Kidney (tissue), 14 donors: ENCODE measurements around the gene TULP4. TPM values are rescaled to one million over a fixed set of nuclear protein-coding genes. Genes with fewer than 3 reads are reported as not detected.

Experiments used
- DNase-seq, 5 donors: peaks; one replicate each; pipeline ENCODE4 v3.0.0-alpha.2; 2013 to 2020
- FAIRE-seq: peaks from 2 replicates; lab custom pipeline; 2012; peaks lifted over from hg19 to GRCh38; lab: Jason Lieb, UNC
- H3K27ac ChIP-seq, 2 donors: one replicate each; pipeline ENCODE4 v1.7.0; 2013; ENCODE audit warnings: low read depth in 2 of 2, low read length in 2 of 2, inconsistent platforms in 1 of 2
- H3K27me3 ChIP-seq: one replicate; pipeline ENCODE4 v1.7.1; 2013; ENCODE audit warnings: low read length, inconsistent platforms; ENCODE audit not compliant: control insufficient read depth, insufficient read depth
- H3K36me3 ChIP-seq, 3 donors: one replicate each; pipeline versions ENCODE4 v1.7.0 to v1.7.1; 2013; ENCODE audit warnings: low read length in 3 of 3, control low read depth in 1 of 3, inconsistent platforms in 1 of 3; ENCODE audit not compliant: insufficient read depth in 3 of 3, control insufficient read depth in 2 of 3
- H3K4me1 ChIP-seq, 3 donors: one replicate each; pipeline versions ENCODE4 v1.7.0 to v1.7.1; 2013; ENCODE audit warnings: low read length in 3 of 3, inconsistent platforms in 1 of 3, low read depth in 1 of 3; ENCODE audit not compliant: control insufficient read depth in 2 of 3, insufficient read depth in 2 of 3
- H3K4me3 ChIP-seq, 3 donors: one replicate each; pipeline versions ENCODE4 v1.7.0 to v1.8.1; 2013; ENCODE audit warnings: low read length in 3 of 3, control low read depth in 1 of 3, inconsistent platforms in 1 of 3
- H3K9ac ChIP-seq, 3 donors: one replicate each; pipeline versions ENCODE4 v1.7.0 to v1.7.1; 2013; ENCODE audit warnings: low read length in 3 of 3, control low read depth in 1 of 3, inconsistent platforms in 1 of 3
- H3K9me3 ChIP-seq, 3 donors: one replicate each; pipeline versions ENCODE4 v1.7.0 to v1.7.1; 2013; ENCODE audit warnings: low read length in 3 of 3, control low read depth in 1 of 3, inconsistent platforms in 1 of 3; ENCODE audit not compliant: control insufficient read depth in 2 of 3, insufficient read depth in 1 of 3
- intact Hi-C: fragments of 100-400 bp; cut with DNase I; formaldehyde crosslinking; loops from one replicate; pipeline ENCODE4 v1.11.1; 2022
- polyA plus RNA-seq: library from polyadenylated mRNA; stranded (reverse); fragments of 350-450 nt; fragmentation: Illumina TruSeq; extraction: RNeasy Lipid Tissue Mini Kit (QIAGEN cat#74804); gene quantifications from one replicate; pipeline ENCODE4 v1.2.3, GENCODE V29; 2014; ENCODE audit warnings: low read depth, low replicate concordance; ENCODE audit not compliant: insufficient read depth
- total RNA-seq: library from RNA; stranded (reverse); fragmentation: NEBNext Ultra II Directional; extraction: Animal tissue kit (Norgen Biotek cat#: 25700); gene quantifications from one replicate; pipeline ENCODE4 v1.2.1, GENCODE V29; 2021
- TF ChIP-seq, protein P1 (sequence below): IDR thresholded peaks from 3 replicates; pipeline ENCODE4 v1.5.1; 2012; ENCODE audit warnings: mild to moderate bottlenecking, moderate library complexity, borderline replicate concordance; ENCODE audit not compliant: insufficient read depth; ENCODE audit errors: extremely low read depth
- donor health status: control.
- donor health status: control.
- donor health status: control.
- donor health status: control.
- donor health status: control.
- donor health status: DM: yes; HTN: yes; CAD: no.
- donor health status: Normal renal cell carcinoma (clear cell type).

TULP4 gene
- total and polyA plus RNA-seq, 2 donors from 2014 or later, result 3.3 to 114 TPM

DNA sequence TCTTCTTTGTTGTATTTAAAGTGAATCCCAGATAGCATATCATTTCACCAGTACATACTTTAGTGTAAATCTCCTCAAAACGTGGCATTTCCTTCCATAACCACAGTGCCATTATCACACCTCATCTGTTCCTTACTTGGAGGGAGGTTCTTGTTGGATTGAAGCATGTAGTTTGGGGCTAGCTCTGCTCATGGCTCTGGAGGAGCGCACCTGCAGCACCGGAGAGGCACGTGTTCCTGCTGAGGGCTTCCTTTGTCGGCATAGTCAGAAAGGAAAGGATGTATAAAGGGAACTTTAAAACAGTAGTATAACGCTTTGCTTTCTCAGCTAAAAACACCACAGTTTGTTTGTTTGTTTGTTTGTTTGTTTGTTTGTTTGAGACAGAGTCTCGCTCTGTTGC, 126.0 kb downstream of the TULP4 start:
- Histone ChIP-seq H3K9ac (no peak overlapping the region), H3K4me1 (no peaks in the 10 kb centered on the region), H3K27me3 (no peaks in the 10 kb centered on the region), H3K9me3 (no peaks in the 10 kb centered on the region), H3K4me3 (no peak overlapping the region), H3K27ac (no peak overlapping the region), H3K36me3 (no peaks in the 10 kb centered on the region)
- intact Hi-C loops, result no loop called here
- TF ChIP-seq, protein P1, sequence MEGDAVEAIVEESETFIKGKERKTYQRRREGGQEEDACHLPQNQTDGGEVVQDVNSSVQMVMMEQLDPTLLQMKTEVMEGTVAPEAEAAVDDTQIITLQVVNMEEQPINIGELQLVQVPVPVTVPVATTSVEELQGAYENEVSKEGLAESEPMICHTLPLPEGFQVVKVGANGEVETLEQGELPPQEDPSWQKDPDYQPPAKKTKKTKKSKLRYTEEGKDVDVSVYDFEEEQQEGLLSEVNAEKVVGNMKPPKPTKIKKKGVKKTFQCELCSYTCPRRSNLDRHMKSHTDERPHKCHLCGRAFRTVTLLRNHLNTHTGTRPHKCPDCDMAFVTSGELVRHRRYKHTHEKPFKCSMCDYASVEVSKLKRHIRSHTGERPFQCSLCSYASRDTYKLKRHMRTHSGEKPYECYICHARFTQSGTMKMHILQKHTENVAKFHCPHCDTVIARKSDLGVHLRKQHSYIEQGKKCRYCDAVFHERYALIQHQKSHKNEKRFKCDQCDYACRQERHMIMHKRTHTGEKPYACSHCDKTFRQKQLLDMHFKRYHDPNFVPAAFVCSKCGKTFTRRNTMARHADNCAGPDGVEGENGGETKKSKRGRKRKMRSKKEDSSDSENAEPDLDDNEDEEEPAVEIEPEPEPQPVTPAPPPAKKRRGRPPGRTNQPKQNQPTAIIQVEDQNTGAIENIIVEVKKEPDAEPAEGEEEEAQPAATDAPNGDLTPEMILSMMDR, result no peak
- no peak for DNase-seq
- no peak for FAIRE-seq

DNA sequence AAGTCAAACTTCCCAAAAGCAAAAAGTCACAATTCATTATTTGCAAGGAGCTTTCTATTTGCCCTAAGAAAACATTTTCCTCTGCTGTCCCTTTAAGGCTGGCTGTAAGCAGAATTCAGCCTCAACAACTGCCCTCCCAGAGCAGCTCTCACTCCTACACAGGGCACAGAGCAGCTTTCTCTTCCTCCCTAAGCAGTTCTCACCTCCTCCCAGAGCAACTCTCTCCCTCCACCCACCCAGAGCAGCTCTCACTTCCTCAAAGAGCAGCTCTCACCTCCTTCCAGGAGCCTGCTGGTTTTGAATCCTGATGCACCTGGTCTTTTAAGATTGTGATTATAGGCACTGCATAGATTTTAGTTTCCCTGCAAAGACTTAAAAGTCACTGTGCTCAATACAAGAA, 127.0 kb downstream of the TULP4 start:
- intact Hi-C loops, result no loop called here
- DNase-seq (peak in 1 of 5 donors; percentile 17), FAIRE-seq (no peak)
- Histone ChIP-seq H3K9me3 (no peaks in the 10 kb centered on the region), H3K4me3 (no peak overlapping the region), H3K27ac (no peak overlapping the region), H3K4me1 (no peaks in the 10 kb centered on the region), H3K27me3 (no peaks in the 10 kb centered on the region), H3K36me3 (no peaks in the 10 kb centered on the region), H3K9ac (no peak overlapping the region)
- TF ChIP-seq, protein P1, result no peak

DNA sequence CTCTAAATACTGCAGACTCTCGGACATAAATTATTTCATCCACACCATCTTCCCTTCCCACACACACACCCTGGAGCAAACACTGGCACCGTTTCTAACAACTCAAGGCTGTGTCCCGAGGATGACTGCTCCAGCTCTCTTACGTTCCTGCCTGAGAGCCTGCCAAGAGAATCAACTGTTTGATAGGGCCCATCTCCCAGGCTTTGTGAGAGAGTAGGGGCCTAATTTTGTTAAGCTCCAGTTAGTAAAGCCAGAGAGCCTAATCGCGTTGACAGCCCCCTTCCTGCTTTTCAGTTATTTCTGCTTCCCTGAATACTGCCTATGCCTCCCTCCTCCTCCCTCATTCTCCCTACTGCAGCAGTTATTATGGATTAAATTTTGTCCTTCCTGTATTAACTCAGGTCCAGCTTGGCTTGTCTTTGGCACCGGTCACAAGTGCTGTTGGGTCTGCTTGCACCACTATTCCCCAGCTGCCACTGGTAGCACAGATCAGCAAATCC, 129.5 kb downstream of the TULP4 start:
- no peak for FAIRE-seq
- peak in 1 of 5 donors; percentile 35 for DNase-seq
- TF ChIP-seq, protein P1, result no peak
- Histone ChIP-seq H3K36me3 (no peaks in the 10 kb centered on the region), H3K27me3 (no peaks in the 10 kb centered on the region), H3K27ac (no peak overlapping the region), H3K9ac (no peak overlapping the region), H3K4me1 (no peaks in the 10 kb centered on the region), H3K9me3 (no peaks in the 10 kb centered on the region), H3K4me3 (no peak overlapping the region)
- intact Hi-C loops, result no loop called here

DNA sequence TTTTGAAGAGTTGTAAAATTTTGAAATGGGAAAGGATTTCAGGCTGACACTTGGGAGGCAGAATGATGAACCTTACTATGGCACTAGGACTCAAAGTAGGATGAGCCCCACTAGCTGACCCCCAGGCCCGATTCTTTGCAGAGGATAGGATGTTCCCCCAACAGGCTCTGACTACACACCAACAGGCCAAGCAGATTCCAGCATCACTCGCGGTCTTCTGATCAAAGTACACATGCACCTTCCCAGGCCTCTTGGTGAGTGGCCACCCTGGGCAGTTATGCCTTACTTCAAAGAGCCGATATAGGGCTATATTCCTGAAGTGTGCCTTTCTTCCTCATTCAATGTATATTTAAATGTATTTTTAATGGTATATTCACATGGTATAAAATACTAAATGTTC, 130.0 kb downstream of the TULP4 start:
- no peaks in the 10 kb centered on the region for H3K36me3 ChIP-seq
- H3K9me3 ChIP-seq, result no peaks in the 10 kb centered on the region
- FAIRE-seq (no peak), DNase-seq (no peak)
- TF ChIP-seq, protein P1, result no peak
- H3K4me1 ChIP-seq, result no peaks in the 10 kb centered on the region
- intact Hi-C loops, result no loop called here
- H3K9ac ChIP-seq, result no peak overlapping the region
- H3K4me3 ChIP-seq, result no peak overlapping the region
- no peak overlapping the region for H3K27ac ChIP-seq
- no peaks in the 10 kb centered on the region for H3K27me3 ChIP-seq
